COLO829 (cell line): ENCODE measurements around the gene NOTCH3.

Source experiments
- DNase-seq: peaks from one replicate; pipeline ENCODE4 v3.0.0; 2012; ENCODE audit warnings: low spot score

Gene NOTCH3

GRCh38 chr19:15200553-15201364 is at the start of gene NOTCH3:
Gene NOTCH3 (minus strand): TSS chr19:15200995. CDS start chr19:15200905, 90 bp downstream.
- DNase-seq: no peak

GRCh38 chr19:15250640-15250993 is 49.8 kb upstream of the NOTCH3 start:
- no peak for DNase-seq

- DNase-seq: peak; percentile 54
Observed at GRCh38 chr19:15249972-15250639, 49.3 kb upstream of the NOTCH3 start.

- no peak for DNase-seq
Observed at GRCh38 chr19:15249528-15249874, 48.7 kb upstream of the NOTCH3 start.

- peak; percentile 85 for DNase-seq
Observed at GRCh38 chr19:15248648-15249527, 48.1 kb upstream of the NOTCH3 start.

GRCh38 chr19:15248106-15248505 is 47.3 kb upstream of the NOTCH3 start:
- no peak for DNase-seq

- DNase-seq: no peak
Observed at GRCh38 chr19:15247107-15248014, 46.6 kb upstream of the NOTCH3 start.

- no peak for DNase-seq
Observed at GRCh38 chr19:15246198-15246481, 45.3 kb upstream of the NOTCH3 start.

- no peak for DNase-seq
Observed at GRCh38 chr19:15245370-15246197, 44.8 kb upstream of the NOTCH3 start.

GRCh38 chr19:15244808-15245207 is 44.0 kb upstream of the NOTCH3 start:
- no peak for DNase-seq

GRCh38 chr19:15244106-15244803 is 43.5 kb upstream of the NOTCH3 start:
- no peak for DNase-seq

GRCh38 chr19:15243236-15243957 is 42.6 kb upstream of the NOTCH3 start:
- no peak for DNase-seq

GRCh38 chr19:15241259-15241910 is 40.6 kb upstream of the NOTCH3 start:
- no peak for DNase-seq

- no peak for DNase-seq
Observed at GRCh38 chr19:15240515-15240914, 39.7 kb upstream of the NOTCH3 start.

- DNase-seq: no peak
Observed at GRCh38 chr19:15239337-15239949, 38.6 kb upstream of the NOTCH3 start.

- DNase-seq: no peak
Observed at GRCh38 chr19:15238639-15239155, 37.9 kb upstream of the NOTCH3 start.

- DNase-seq: no peak
Observed at GRCh38 chr19:15237759-15238638, 37.2 kb upstream of the NOTCH3 start.
